HG03571 (cell line): Measurements from ENCODE around the gene NKD2.
"Not testable (repeated sequence)": the region's sequence is repeated elsewhere in the genome, so short reads cannot be mapped to it uniquely, and the experiment has no call there.

Source experiments
- ATAC-seq: cut with Tn5 transposase; IDR thresholded peaks from one replicate; pipeline ENCODE4 v1.9.1; 2021; ENCODE audit not compliant: unreplicated experiment

The NKD2 gene, protein sequence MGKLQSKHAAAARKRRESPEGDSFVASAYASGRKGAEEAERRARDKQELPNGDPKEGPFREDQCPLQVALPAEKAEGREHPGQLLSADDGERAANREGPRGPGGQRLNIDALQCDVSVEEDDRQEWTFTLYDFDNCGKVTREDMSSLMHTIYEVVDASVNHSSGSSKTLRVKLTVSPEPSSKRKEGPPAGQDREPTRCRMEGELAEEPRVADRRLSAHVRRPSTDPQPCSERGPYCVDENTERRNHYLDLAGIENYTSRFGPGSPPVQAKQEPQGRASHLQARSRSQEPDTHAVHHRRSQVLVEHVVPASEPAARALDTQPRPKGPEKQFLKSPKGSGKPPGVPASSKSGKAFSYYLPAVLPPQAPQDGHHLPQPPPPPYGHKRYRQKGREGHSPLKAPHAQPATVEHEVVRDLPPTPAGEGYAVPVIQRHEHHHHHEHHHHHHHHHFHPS

GRCh38 chr5:1008451-1009358 lies at the start of gene NKD2:
TSS of gene NKD2 (plus strand) at chr5:1008802. CDS start at chr5:1009058, 256 bp downstream.
- ATAC-seq = no peak

GRCh38 chr5:959581-960531 lies 48.7 kb upstream of the NKD2 start:
- no peak for ATAC-seq

DNA sequence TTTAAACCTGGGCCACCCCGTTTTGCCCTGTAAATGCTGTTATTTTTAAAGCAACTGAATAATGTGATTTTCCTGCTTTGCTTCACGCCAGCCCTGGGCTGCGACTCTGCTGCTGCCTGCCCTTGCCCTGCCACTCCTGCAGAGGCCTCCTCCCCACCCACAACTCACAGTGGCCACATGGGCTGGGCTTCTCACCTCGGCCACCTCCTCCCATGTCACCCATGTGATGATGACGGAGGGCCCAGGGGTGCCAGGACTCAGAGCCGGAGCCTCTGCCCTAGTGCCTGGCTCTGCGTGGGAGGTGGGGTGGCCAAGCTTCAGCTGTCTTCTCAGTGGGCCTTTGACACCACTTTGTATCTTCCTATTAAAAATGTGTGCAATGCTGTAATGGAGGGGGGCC lies 48.1 kb upstream of the NKD2 start:
- ATAC-seq = no peak

GRCh38 chr5:961002-961710 lies 47.4 kb upstream of the NKD2 start:
- no peak for ATAC-seq

DNA sequence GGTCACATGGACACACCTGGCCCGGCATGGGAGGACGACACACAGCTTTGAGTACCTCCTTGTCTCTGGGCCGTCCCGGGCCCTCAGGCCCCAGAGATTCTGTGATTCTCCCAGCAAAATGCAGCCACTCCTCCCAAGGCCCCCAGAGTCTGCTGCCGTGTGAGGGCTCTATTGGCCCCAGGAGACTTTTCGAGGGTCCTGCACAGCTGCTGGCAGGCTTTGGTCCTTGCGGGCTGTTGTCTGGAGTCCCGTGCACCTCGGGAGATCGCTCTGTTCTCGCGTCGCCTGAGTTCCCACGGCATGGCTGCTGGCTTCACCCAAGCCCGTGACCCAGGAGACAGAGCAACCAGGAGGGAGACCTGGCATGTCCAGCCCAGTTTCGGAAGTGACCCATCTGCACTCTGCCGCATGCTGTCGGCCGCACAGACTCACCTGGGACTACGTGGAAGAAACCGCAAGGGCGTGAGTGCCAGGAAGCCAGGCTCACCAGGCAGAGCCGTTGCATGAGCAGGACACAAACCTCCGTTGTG lies 46.8 kb upstream of the NKD2 start:
- ATAC-seq = no peak

- ATAC-seq = no peak
Measured at GRCh38 chr5:962386-962785, 46.2 kb upstream of the NKD2 start.

- no peak for ATAC-seq
Measured at GRCh38 chr5:962801-963200, 45.8 kb upstream of the NKD2 start.

- no peak for ATAC-seq
Measured at GRCh38 chr5:963310-963672, 45.3 kb upstream of the NKD2 start.

DNA sequence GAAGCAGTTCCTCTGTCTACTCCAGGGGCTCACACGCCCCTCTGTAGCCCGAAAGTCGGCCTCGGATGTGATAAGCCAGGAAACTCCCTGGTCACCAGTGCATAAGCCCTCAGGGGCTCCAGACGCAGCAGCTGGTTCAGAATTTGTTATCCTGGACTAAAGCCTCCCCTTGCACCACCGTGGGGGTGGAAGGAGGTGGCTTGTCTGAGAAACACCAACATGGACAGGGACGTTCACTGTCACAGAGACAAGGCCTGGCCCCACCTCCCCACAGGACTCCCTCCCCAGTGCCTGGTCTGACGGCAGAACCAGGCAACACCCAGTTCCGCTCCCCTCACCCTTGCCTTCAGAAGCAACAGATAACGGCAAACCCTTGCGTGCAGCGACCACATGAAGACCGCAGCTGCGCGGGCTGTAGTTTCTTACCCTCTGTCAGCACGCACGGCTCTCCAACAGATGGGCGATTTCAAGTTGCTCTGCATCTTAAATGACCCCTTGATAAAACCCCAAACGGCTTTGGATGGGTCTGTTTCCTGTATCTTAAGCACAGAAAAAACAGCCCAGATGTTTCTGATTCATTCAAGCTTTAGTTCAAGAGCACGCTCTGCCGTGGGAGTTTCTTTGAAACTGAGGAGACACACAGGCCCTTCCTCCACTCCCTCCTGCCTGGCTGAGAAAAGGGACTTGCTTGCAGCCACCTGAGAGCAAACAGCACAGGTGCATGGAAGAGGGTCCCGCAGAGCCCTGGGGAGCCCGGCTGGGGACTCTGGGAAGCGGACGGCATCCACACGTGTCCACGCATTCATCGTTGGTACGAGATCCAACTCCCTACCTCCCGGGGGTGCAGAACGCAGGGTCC lies 44.7 kb upstream of the NKD2 start:
- peak; percentile 75 for ATAC-seq

DNA sequence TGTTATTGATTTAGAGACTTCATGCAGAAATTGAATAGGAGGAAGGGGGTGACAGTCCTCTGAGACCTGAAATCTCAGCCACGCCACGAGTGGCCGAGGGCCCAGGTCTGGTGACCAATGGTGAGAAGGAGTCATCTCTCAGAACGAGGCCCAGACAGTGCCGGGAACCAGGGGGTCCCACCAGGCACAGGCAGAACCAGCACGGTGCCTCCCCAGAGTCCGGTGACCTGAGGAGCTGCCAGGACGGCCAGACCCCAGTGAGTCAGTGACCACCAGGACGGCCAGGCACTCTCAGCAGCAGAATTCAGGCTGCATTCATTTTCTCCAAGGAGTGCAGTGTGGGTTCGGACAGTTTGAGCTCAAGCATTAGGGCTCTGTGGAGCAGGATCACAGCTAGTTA lies 43.8 kb upstream of the NKD2 start:
- no peak for ATAC-seq

DNA sequence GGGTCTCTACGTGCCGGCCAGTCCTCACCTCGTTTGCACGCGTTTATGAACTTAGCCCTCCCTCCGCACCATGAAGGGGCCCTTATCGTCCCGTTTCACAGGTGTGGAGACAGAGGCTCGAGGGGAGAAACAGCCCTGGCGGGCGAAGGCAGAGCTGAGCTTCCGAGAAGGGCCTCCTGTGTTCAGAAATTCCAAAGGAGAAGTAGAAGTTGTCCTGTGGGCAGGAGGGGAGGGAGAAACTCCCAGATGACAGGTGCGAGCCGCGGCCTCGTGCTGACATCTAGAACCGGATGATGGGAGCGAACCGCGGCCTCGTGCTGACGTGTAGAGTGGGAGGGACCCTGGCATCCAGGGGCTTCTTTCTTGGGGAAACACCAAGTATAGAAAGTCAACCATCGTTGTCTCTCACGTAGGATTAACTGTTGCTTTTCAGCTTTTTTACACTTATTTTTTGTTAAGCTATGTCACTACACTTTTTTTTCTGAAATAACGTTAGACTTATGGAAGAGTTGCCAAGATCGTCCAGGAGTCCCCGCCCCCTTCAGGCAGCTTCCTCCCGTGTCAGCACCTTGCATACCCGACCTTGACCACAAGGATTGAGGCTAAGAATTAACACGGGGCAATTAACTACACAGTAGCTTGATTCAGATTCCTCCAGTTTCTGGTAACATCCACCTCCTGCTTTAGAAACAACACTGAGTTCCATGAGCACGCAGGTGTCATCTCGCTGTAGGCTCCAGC lies 42.8 kb upstream of the NKD2 start:
- no peak for ATAC-seq

- no peak for ATAC-seq
Measured at GRCh38 chr5:966345-966710, 42.3 kb upstream of the NKD2 start.

GRCh38 chr5:966941-967340 lies 41.7 kb upstream of the NKD2 start:
- ATAC-seq = no peak

DNA sequence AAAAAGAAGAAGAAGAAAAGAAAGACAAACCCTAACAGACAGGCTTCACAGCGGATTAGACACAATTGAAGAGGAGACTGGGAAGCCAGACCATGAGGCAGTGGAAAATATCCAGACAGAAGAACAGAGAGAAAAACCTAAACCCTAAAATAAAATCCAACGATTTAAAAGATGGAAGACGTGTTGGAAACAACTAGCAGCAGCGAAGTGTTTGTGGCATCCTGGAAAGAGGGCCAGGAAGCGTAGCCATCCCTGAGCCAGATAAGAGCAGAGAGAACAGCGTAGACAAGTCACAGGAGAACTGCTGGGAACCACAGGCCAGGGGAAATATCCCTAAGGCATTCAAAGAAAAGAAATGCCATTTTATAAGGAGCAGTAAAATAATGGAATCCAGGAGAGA lies 39.7 kb upstream of the NKD2 start:
- ATAC-seq = no peak

DNA sequence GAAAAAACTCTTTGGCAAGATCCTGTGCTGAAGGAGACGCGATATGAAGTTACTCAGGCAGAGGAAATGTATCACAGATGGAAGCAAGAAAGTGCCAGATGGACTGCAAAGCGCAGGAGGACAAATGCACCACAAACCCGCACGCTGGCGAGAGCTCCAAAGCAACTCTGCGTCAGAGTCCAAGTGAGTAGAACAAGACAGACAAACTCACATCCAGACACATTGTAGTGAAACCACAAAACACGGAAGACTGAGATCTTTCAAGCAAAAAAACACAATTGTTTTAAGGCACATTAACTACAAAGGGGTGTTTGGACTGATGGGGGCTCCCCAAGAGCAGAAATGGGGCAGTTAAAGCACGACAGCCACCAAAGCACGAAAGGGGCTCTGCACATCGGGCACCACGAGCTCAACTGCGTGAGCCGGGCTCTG lies 39.2 kb upstream of the NKD2 start:
- ATAC-seq = no peak

DNA sequence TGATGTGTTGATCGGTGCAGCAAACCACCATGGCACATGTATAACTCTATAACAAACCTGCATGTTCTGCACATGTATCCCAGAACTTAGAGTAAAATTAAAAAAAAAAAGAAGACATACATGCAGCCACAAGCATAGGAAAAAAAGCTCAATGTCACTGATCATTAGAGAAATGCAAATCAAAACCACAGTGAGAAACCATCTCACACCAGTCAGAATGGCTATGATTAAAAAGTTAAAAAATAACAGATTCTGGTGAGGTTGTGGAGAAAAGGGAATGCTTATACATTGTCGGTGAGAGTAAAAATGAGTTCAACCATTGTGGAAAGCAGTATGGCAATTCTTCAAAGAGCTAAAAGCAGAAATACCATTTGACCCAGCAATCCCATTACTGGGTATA lies 36.0 kb upstream of the NKD2 start:
- ATAC-seq = not testable (repeated sequence)

GRCh38 chr5:976849-977751 lies 31.5 kb upstream of the NKD2 start:
- ATAC-seq = no peak
